PC-3 (cell line): ENCODE data around the gene RELL2. TPM values are rescaled to one million over a fixed set of nuclear protein-coding genes. Genes with fewer than 3 reads are reported as not detected.
A peak's percentile ranks its signal among the peaks of the same experiment; 100 is the strongest.

Experiments
- ATAC-seq: fragments of 200-7000 bp; cut with Tn5 transposase; 2 replicates; pipeline ENCODE4 v1.9.1; 2020; ENCODE audit warnings: mild to moderate bottlenecking, moderate library complexity
- BruUV-seq: library from RNA; stranded (reverse); fragments of 400-500 nt; replicated peaks from 2 replicates; lab custom pipeline; 2021; lab: Mats Ljungman, UMichigan
- CTCF ChIA-PET: fragments of 300-600 bp; sonication (Branson Sonifier 250); formaldehyde crosslinking; loops from one replicate; lab custom pipeline; 2022; ENCODE audit warnings: antibody characterized with exemption; lab: Charles Lee
- POLR2A ChIA-PET: fragments of 300-600 bp; sonication (Branson Sonifier 250); formaldehyde crosslinking; loops from one replicate; lab custom pipeline; 2022; ENCODE audit warnings: antibody characterized with exemption; ENCODE audit not compliant: unreplicated experiment; lab: Charles Lee
- DNase-seq: peaks from one replicate; pipeline ENCODE4 v3.0.0-alpha.2; 2015
- H2AFZ ChIP-seq: fragments of 300-600 bp; sonication (generic); 2 replicates; pipeline ENCODE4 v1.6.0; 2016; ENCODE audit warnings: antibody characterized with exemption, low read length
- H3F3A ChIP-seq: fragments of 300-600 bp; sonication (generic); one replicate; pipeline ENCODE4 v1.6.0; 2017; ENCODE audit warnings: antibody characterized with exemption, low read length, control low read depth, mild to moderate bottlenecking; ENCODE audit not compliant: unreplicated experiment
- H3K27ac ChIP-seq: fragments of 300-600 bp; sonication (generic); 2 replicates; pipeline ENCODE4 v1.5.1; 2016; ENCODE audit warnings: mild to moderate bottlenecking, low read length
- H3K27me3 ChIP-seq: fragments of 300-600 bp; sonication (generic); 2 replicates; pipeline ENCODE4 v1.6.1; 2016; ENCODE audit warnings: low read length, mixed read lengths
- H3K36me3 ChIP-seq: fragments of 300-600 bp; sonication (generic); 2 replicates; pipeline ENCODE4 v1.6.1; 2016; ENCODE audit warnings: low read depth, mixed run types, low read length, mixed read lengths
- H3K4me1 ChIP-seq: fragments of 300-600 bp; sonication (generic); 2 replicates; pipeline ENCODE4 v1.5.1; 2016; ENCODE audit warnings: low read length; ENCODE audit not compliant: insufficient read depth
- H3K4me2 ChIP-seq: fragments of 300-600 bp; sonication (generic); 2 replicates; pipeline ENCODE4 v1.6.0; 2016; ENCODE audit warnings: low read length
- H3K4me3 ChIP-seq: fragments of 300-600 bp; sonication (generic); 2 replicates; pipeline ENCODE4 v1.5.1; 2016; ENCODE audit warnings: mild to moderate bottlenecking, low read length, mixed read lengths
- H3K79me2 ChIP-seq: fragments of 300-600 bp; sonication (generic); 2 replicates; pipeline ENCODE4 v1.6.1; 2017; ENCODE audit warnings: low read length, mixed read lengths
- H3K9ac ChIP-seq: fragments of 300-600 bp; sonication (generic); 2 replicates; pipeline ENCODE4 v1.6.0; 2016; ENCODE audit warnings: mild to moderate bottlenecking, low read length
- H3K9me2 ChIP-seq: fragments of 300-600 bp; sonication (generic); replicated peaks from 2 replicates; pipeline ENCODE4 v1.6.1; 2016; ENCODE audit warnings: mixed run types, low read length, mixed read lengths
- H3K9me3 ChIP-seq: fragments of 300-600 bp; sonication (generic); 2 replicates; pipeline ENCODE4 v1.6.1; 2016; ENCODE audit warnings: low read length, mixed read lengths
- H4K20me1 ChIP-seq: fragments of 300-600 bp; sonication (generic); 2 replicates; pipeline ENCODE4 v1.6.1; 2016; ENCODE audit warnings: low read length, mixed read lengths
- EZH2 ChIP-seq: fragments of 300-600 bp; sonication (generic); IDR thresholded peaks from one replicate; pipeline ENCODE4 v1.6.1; 2017; ENCODE audit warnings: antibody characterized with exemption, mild to moderate bottlenecking, low read length; ENCODE audit not compliant: unreplicated experiment
- EZH2phosphoT487 ChIP-seq: fragments of 300-600 bp; sonication (generic); IDR thresholded peaks from 2 replicates; pipeline ENCODE4 v1.6.1; 2018; ENCODE audit warnings: mild to moderate bottlenecking, antibody characterized with exemption, low read length, borderline replicate concordance
- intact Hi-C: fragments of 100-400 bp; cut with micrococcal nuclease; formaldehyde crosslinking; loops from 2 replicates; pipeline ENCODE4 v1.9.0; 2023
- total RNA-seq: library from RNA; depleted of rRNA; stranded (reverse); fragments of >200 nt; gene quantifications from 2 replicates; pipeline ENCODE4 v1.2.3, GENCODE V29; 2014
- TF ChIP-seq, protein P1 (sequence below): fragments of 300-600 bp; sonication (generic); conservative IDR thresholded peaks from 2 replicates; pipeline ENCODE4 v1.5.1; 2017; ENCODE audit warnings: antibody characterized with exemption, low read depth, mild to moderate bottlenecking, low read length

Gene RELL2
- total RNA-seq, 1 experiment from 2014 or later = 5.6 TPM

DNA sequence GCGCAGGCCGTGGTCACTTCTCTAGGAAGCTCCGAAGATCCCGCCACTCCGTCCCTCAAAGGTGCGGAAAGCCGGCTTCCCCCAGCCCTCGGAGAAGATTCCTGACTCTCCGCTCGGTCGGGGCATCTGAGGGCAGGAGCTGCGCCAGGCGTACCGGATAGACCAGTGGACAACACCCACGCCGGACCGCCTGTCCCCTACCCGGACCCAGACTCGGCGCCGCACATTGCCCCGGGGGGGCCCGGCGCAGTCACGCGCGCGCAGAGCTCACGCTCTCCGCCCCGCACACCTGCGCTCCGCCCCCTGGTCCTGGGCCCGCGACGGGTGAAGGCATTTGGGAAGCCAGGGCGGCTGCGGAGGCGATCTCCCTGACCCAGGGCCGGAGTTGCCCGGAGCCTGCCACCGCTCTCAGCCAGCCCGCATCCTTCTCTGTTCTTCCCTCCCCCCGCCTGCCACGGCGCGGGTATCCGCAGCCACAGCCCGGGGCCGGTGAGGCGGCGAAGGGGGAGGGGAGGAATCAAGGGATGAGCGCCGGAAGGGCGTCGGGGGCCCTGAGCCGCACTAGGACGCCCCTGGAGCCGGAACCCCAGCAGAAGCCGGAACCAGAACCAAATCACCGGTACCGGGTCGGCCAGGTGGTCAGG is 448 bp downstream of the RELL2 start:
- Histone ChIP-seq H3K79me2 (peaks cover 42% of the 10 kb centered on the region), H3K9ac (peak overlapping the region; percentile 93), H3K27me3 (no peaks in the 10 kb centered on the region), H3K27ac (no peak overlapping the region), H2AFZ (peak overlapping the region; percentile 96), H3K36me3 (no peaks in the 10 kb centered on the region), H3K4me1 (peaks cover 40% of the 10 kb centered on the region), H3K4me2 (peak overlapping the region; percentile 94), H3K9me2 (no peaks in the 10 kb centered on the region), H3K9me3 (no peaks in the 10 kb centered on the region), H4K20me1 (peaks cover 11% of the 10 kb centered on the region; the same call in 1 of the 2 replicates), H3K4me3 (peak overlapping the region; percentile 98), H3F3A (no peaks in the 10 kb centered on the region)
- no peak for DNase-seq
- ATAC-seq = peak; percentile 19
- TSS peak; percentile 53 for BruUV-seq
- CTCF ChIA-PET = interaction anchor here (1.7 to 2.1 kb wide), 2 partner anchors 18 to 45 kb away, joined by 7 to 16 read pairs; partner anchors contain the start of gene DIAPH1
- intact Hi-C loops = loop anchor here (2.0 kb wide), 1 partner anchor 18 kb away; the partner anchor contains the start of gene DIAPH1
- POLR2A ChIA-PET = interaction anchor here (0.6 to 1.3 kb wide), 2 partner anchors 15 to 19 kb away, joined by 4 read pairs; partner anchors contain the start of gene DIAPH1
- no peak for TF ChIP-seq EZH2phosphoT487
- no peak for TF ChIP-seq EZH2
- TF ChIP-seq, protein P1, sequence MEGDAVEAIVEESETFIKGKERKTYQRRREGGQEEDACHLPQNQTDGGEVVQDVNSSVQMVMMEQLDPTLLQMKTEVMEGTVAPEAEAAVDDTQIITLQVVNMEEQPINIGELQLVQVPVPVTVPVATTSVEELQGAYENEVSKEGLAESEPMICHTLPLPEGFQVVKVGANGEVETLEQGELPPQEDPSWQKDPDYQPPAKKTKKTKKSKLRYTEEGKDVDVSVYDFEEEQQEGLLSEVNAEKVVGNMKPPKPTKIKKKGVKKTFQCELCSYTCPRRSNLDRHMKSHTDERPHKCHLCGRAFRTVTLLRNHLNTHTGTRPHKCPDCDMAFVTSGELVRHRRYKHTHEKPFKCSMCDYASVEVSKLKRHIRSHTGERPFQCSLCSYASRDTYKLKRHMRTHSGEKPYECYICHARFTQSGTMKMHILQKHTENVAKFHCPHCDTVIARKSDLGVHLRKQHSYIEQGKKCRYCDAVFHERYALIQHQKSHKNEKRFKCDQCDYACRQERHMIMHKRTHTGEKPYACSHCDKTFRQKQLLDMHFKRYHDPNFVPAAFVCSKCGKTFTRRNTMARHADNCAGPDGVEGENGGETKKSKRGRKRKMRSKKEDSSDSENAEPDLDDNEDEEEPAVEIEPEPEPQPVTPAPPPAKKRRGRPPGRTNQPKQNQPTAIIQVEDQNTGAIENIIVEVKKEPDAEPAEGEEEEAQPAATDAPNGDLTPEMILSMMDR = no peak

DNA sequence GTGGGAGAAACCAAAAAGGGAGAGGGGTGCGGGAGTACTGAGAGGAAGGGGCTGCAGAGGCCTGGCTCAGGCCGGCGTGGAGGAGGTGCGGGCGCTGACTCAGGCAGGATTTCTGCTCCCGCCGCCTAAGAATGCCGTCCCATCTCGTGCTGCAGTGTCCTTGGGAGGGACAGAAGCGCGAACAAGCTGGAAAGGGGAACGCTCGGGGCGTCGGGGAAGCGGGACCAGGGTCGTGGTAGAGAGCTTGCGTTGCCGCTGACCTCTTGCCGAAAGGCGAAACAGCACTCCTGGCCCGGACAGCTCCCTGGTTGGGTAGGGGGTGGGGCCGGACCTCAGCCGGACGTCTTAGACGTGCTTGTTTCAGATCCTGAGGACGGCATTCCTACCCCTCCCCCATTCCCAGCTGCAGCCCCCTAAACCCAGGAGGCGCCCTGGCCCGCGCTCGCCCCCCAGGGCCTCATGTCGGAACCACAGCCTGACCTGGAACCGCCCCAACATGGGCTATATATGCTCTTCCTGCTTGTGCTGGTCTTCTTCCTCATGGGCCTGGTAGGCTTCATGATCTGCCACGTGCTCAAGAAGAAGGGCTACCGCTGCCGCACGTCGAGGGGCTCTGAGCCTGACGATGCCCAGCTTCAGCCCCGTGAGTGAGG is 1.1 kb downstream of the RELL2 start:
- peak overlapping the region; percentile 94 for H3K4me2 ChIP-seq
- H3K9me2 ChIP-seq = no peaks in the 10 kb centered on the region
- peak overlapping the region; percentile 96 for H2AFZ ChIP-seq
- POLR2A ChIA-PET = no interaction called here
- no peaks in the 10 kb centered on the region for H3K27me3 ChIP-seq
- DNase-seq (no peak), ATAC-seq (peak; percentile 5; the same call in 1 of the 2 replicates)
- peak overlapping the region; percentile 93; the same call in 1 of the 2 replicates for H3K9ac ChIP-seq
- H3K9me3 ChIP-seq = no peaks in the 10 kb centered on the region
- TF ChIP-seq EZH2 = no peak
- no peak for TF ChIP-seq EZH2phosphoT487
- TF ChIP-seq, protein P1 = no peak
- H3K27ac ChIP-seq = no peak overlapping the region
- CTCF ChIA-PET = interaction anchor here (0.5 kb wide), 1 partner anchor 241 kb away, joined by 5 read pairs; the partner anchor contains the start of gene PCDH1
- intact Hi-C loops = loop anchor here (2.0 kb wide), 1 partner anchor 19 kb away; the partner anchor contains the start of gene DIAPH1
- peaks cover 35% of the 10 kb centered on the region for H3K79me2 ChIP-seq
- peaks cover 11% of the 10 kb centered on the region; the same call in 1 of the 2 replicates for H4K20me1 ChIP-seq
- BruUV-seq = no TSS peak
- no peaks in the 10 kb centered on the region for H3K36me3 ChIP-seq
- peaks cover 45% of the 10 kb centered on the region for H3K4me1 ChIP-seq
- no peaks in the 10 kb centered on the region for H3F3A ChIP-seq
- peak overlapping the region; percentile 98 for H3K4me3 ChIP-seq
